ENCODE measurements around the gene TMEM232.

DNA sequence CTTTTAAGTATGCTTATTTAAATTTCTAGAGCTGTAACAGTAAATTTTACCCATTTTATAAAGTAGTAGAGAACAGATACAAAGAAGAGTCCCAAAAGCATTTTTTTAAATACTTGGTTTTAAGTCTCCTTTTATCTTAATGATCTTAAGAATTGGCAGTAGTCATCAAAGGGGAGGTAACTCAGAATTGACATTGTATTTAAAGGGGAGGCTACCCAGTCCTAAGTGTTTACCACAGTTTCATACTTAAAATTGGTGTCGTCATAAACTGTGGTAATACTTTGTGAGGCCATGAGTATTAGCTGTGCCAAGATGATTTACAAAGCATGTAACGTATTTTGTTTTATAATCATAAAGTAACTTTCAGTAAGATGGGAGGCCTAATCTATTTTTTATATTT is 27.1 kb upstream of the TMEM232 start:
- no peak for TF ChIP-seq CTCF (IDR thresholded peaks at IDR 0.05)
- no peak for TF ChIP-seq EP300 (IDR thresholded peaks at IDR 0.05)
- no peak for TF ChIP-seq POLR2A (IDR thresholded peaks at IDR 0.05)

Measured in sigmoid colon (tissue), 4 donors.